K562 (cell line): ENCODE results near the gene FBXW12. TPM values are rescaled to one million over a fixed set of nuclear protein-coding genes. Genes with fewer than 3 reads are reported as not detected.

ENCODE experiments used
- ARNT ChIP-seq, 2 experiments: fragments of 450-650 bp; IDR thresholded peaks; 2 replicates each; pipeline ENCODE4 v1.6.1; 2016; ENCODE audit warnings: mild to moderate bottlenecking in 1 of 2
- LARP7 ChIP-seq: fragments of 450-650 bp; IDR thresholded peaks from 2 replicates; pipeline ENCODE4 v1.6.1; 2016
- TSC22D4 ChIP-seq: fragments of 450-650 bp; IDR thresholded peaks from 2 replicates; pipeline ENCODE4 v1.6.1; 2016; ENCODE audit warnings: missing genetic modification characterization, missing biosample characterization, control low read depth
- ZFP30 ChIP-seq: fragments of 250-450 bp; sonication (Bioruptor Pico); IDR thresholded peaks from 2 replicates; pipeline ENCODE4 v1.8.0; 2022; ENCODE audit warnings: moderate library complexity, mild to moderate bottlenecking, inconsistent platforms, borderline replicate concordance
- ZNF165 ChIP-seq: fragments of 250-450 bp; sonication (Bioruptor Pico); IDR thresholded peaks from 2 replicates; pipeline ENCODE4 v1.4.0; 2020; ENCODE audit warnings: borderline replicate concordance
- polyA plus RNA-seq, 8 experiments: library from polyadenylated mRNA; depleted of rRNA in 4 of 8; stranded (reverse) in 5 of 8; unstranded in 3 of 8; fragments of >200 nt; fragmentation: Nextera tagmentation in 2 of 8; fragmentation: Illumina TruSeq in 1 of 8; extraction: Ambion mirVana in 2 of 8; extraction: Trizol in 1 of 8; gene quantifications; 2 replicates each; pipeline versions ENCODE4 v1.2.1 to v1.2.3, GENCODE V29; 2011 to 2014; ENCODE audit warnings: inconsistent platforms in 1 of 8, missing spikeins in 1 of 8
- total RNA-seq, 7 experiments: library from RNA; depleted of rRNA in 6 of 7; stranded (reverse); fragments of >200 nt in 6 of 7; fragmentation: Illumina TruSeq in 2 of 7; extraction: Trizol in 2 of 7; gene quantifications; 2 replicates each; pipeline versions ENCODE4 v1.2.1 to v1.2.3, GENCODE V29; 2011 to 2021; ENCODE audit warnings: low replicate concordance in 1 of 7
- TF ChIP-seq, protein P1 (sequence below), 2 experiments: fragments of 450-650 bp; IDR thresholded peaks; 2 replicates each; pipeline ENCODE4 v1.6.1; 2016
- TF ChIP-seq, protein P2 (sequence below): sonication (generic); formaldehyde crosslinking; IDR thresholded peaks from 2 replicates; pipeline ENCODE4 v1.9.0; 2022; ENCODE audit warnings: mild to moderate bottlenecking, missing genetic modification reagents
- TF ChIP-seq, protein P3 (sequence below), 2 experiments: fragments of 150-350 bp in 1 of 2; IDR thresholded peaks; 2 replicates each; pipeline ENCODE4 v1.6.1; 2012 to 2016; ENCODE audit warnings: low read depth in 2 of 2, low read length in 2 of 2, mild to moderate bottlenecking in 1 of 2, moderate library complexity in 1 of 2

FBXW12 gene
- total and polyA plus RNA-seq, 9 of the 15 experiments (the other 6 are each of a cell fraction or from before 2014, with no cell fraction given), result 0.04 to 0.07 (median 0.06) TPM; not detected in 6

DNA sequence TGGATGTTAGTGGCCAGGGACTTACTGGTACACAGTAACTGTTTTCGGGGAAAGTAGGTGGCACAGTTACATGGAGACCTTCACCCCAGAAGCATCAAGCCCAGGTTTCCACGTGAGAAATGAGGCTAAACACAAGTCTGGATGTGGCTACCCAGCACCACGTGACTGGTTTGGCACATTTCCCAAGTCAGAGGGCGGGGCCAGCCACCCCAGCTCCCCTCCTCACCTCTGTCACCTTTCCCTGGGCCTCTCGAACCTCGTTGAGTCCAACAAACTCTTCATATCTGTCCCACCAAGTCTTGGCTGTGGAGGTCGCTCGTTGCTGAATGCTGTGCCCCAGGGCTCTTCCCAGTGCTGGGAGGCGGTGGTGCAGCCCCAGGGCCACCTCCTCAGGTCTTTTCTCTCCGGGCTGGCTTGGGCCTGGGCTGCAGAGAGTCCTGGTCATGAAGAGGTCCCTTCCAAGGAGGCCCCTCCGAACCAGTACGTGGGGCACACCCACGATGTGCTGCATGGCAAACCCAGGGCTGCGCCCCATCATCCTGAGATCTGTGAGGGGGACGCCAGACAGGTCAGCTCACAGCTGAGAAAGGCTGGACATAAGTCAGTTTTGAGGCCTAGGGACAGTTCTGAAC is 62.7 kb downstream of the FBXW12 start (continued):
- TF ChIP-seq, protein P1, sequence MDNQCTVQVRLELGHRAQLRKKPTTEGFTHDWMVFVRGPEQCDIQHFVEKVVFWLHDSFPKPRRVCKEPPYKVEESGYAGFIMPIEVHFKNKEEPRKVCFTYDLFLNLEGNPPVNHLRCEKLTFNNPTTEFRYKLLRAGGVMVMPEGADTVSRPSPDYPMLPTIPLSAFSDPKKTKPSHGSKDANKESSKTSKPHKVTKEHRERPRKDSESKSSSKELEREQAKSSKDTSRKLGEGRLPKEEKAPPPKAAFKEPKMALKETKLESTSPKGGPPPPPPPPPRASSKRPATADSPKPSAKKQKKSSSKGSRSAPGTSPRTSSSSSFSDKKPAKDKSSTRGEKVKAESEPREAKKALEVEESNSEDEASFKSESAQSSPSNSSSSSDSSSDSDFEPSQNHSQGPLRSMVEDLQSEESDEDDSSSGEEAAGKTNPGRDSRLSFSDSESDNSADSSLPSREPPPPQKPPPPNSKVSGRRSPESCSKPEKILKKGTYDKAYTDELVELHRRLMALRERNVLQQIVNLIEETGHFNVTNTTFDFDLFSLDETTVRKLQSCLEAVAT (IDR thresholded peaks at IDR 0.05), result no peak
- TF ChIP-seq, protein P2, sequence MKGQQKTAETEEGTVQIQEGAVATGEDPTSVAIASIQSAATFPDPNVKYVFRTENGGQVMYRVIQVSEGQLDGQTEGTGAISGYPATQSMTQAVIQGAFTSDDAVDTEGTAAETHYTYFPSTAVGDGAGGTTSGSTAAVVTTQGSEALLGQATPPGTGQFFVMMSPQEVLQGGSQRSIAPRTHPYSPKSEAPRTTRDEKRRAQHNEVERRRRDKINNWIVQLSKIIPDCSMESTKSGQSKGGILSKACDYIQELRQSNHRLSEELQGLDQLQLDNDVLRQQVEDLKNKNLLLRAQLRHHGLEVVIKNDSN (CRISPR knock-in tag), result peak; percentile 86
- TF ChIP-seq LARP7 (no peak), ZNF165 (no peak), ARNT (IDR thresholded peaks at IDR 0.05) (no peak), TSC22D4 (tag) (no peak), ZFP30 (no peak)
- TF ChIP-seq, protein P3, sequence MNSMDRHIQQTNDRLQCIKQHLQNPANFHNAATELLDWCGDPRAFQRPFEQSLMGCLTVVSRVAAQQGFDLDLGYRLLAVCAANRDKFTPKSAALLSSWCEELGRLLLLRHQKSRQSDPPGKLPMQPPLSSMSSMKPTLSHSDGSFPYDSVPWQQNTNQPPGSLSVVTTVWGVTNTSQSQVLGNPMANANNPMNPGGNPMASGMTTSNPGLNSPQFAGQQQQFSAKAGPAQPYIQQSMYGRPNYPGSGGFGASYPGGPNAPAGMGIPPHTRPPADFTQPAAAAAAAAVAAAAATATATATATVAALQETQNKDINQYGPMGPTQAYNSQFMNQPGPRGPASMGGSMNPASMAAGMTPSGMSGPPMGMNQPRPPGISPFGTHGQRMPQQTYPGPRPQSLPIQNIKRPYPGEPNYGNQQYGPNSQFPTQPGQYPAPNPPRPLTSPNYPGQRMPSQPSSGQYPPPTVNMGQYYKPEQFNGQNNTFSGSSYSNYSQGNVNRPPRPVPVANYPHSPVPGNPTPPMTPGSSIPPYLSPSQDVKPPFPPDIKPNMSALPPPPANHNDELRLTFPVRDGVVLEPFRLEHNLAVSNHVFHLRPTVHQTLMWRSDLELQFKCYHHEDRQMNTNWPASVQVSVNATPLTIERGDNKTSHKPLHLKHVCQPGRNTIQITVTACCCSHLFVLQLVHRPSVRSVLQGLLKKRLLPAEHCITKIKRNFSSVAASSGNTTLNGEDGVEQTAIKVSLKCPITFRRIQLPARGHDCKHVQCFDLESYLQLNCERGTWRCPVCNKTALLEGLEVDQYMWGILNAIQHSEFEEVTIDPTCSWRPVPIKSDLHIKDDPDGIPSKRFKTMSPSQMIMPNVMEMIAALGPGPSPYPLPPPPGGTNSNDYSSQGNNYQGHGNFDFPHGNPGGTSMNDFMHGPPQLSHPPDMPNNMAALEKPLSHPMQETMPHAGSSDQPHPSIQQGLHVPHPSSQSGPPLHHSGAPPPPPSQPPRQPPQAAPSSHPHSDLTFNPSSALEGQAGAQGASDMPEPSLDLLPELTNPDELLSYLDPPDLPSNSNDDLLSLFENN (IDR thresholded peaks at IDR 0.05; ENCODE audit: low read depth in 2 of 2, low read length in 2 of 2), result no peak
- TF ChIP-seq, all 486 proteins: peak for 8
